Stimulated activated CD4-positive, alpha-beta T cell treated with anti-CD3 and anti-CD28 coated beads, Interleukin-1b, Interleukin-23, amount 100 ng/mL, for 48 hours (primary cell): ENCODE measurements around the gene ATN1.

ENCODE experiments used
- DNase-seq: peaks from one replicate; pipeline ENCODE4 v3.0.0-alpha.2; 2020

ATN1 gene

DNA sequence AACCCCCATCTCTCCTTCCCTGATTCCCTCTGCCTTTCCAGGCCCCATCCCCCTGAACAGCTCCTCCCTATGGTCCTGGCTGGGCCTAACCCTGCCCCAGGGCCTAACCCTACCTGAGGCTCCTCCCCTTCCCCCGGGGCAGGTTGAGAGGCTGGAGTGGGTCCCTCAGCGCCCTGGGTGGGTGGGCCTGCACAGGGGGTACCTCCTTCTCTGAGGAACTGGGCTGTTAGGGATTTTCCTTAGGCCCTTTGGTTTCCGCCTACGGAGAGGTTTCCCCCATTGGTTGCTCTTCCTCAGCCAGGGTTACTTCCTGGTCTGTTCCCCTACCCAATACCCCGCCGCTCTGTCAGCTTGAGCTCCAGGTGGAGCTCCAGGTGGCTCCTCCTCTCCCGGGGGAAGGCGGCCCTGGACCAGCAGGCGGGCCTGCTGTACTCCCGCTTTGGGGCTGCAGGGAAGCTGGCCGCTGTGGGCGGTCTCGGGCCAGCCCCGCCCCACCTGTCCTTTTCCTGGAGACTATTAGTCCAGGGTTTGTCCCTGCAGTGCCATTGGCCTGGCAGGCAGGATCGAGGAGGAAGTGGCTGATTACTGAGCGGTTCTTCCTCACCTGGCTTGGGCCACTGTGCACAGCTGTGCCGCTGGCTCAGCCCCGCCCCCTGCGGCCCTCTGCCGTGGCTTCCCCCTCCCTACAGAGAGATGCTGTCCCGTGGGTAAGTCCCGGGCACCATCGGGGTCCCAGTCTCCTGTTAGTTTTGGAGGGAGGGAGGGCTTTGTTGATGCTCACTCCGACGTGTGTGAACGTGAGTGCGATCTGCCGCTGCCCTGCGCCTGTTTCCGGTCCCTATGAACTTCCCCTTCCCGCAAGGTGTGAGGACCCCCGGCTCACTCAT, 18.5 kb downstream of the ATN1 start:
- DNase-seq, result peak; percentile 71

DNA sequence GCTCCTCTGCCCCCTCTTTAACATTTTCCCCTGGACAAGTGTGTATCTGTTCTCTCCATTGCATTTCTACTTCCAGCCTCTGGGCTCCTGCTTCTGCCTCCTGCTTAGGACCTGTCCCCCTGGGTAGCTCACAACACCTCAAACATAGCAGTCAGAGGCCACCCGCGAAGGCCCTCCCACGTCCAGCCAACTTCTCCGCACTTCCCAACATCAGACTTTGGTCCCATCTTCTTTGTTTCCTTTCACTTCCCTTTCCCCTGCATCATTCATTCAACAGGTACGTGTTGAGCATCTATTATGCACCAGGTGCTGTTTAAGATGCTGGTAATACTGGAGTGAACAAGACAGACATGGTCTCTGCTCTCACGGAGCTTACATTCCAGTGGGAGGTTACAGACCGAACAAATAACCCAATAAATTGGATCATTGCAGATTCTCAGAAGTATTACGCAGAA, 19.2 kb downstream of the ATN1 start:
- DNase-seq, result no peak

DNA sequence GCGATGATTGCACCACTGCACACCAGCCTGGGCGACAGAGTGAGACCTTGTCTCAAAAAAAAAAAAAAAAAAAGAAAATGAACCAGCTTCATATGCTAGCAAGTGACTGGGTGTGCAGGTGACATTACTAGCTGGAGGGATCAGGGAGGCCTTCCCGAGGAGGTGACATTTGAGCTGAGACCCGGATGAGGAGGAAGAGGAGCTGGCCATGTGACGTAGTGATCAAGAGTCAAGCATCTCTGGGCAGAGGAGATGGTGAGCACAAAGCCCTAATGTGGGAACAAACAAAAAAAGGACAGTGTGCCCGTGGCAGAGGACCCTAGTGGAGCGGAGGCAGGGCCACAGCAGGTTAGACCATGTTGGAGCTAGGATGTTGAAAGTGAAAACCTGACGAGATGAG, 19.9 kb downstream of the ATN1 start:
- no peak for DNase-seq

DNA sequence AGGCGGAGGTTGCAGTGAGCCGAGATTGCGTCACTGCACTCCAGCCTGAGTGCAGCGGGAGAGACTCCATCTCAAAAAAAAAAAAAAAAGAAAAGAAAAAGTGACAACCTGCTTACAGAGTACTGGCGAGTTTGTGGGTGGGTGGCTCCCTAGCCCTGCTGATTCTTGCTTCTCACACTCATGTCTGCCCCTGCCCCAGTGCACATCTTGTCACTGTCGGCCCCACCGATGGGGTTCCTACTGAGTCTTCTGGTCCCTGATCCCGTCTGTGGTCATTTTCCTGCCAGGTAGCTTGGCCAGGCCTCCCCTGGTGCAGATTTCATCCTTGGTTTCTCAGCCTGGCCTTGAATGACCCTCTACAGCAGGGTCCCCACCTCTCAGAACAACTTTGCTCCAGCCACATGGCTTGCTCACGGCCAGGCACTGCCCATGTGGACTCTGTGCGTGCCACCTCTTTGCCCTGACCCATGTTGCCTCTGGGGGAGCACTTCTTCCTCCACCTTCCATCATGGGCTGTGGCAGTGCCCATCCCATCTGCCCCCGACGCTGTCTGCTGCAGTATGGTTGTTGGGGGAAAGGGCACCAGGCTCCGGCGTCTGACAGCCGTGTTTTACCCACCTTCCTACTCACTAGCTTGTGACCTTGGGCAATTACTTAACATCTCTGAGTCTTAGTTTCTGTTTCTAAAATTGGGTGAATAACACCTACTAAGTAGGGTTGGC, 21.3 kb downstream of the ATN1 start:
- DNase-seq, result no peak

DNA sequence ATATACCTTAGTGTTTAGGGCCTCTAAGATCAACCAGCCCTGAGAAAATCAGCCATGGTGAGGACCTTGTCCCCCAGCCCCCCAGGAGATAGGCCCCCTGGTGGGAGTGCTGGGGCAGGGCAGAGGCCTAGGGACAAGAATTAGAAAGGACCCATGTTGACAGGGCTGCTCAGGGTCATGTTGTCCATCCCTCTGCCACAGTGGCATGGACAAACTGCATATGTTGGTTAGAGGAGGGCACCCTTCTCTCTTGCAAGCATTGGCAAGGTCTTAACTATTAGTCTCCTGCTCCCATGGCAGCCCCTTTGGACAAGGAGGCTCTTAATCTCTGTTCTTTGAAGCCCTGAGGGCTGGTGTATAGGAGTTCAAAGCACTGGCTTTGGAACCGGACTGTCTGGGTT, 22.6 kb downstream of the ATN1 start:
- DNase-seq, result no peak

DNA sequence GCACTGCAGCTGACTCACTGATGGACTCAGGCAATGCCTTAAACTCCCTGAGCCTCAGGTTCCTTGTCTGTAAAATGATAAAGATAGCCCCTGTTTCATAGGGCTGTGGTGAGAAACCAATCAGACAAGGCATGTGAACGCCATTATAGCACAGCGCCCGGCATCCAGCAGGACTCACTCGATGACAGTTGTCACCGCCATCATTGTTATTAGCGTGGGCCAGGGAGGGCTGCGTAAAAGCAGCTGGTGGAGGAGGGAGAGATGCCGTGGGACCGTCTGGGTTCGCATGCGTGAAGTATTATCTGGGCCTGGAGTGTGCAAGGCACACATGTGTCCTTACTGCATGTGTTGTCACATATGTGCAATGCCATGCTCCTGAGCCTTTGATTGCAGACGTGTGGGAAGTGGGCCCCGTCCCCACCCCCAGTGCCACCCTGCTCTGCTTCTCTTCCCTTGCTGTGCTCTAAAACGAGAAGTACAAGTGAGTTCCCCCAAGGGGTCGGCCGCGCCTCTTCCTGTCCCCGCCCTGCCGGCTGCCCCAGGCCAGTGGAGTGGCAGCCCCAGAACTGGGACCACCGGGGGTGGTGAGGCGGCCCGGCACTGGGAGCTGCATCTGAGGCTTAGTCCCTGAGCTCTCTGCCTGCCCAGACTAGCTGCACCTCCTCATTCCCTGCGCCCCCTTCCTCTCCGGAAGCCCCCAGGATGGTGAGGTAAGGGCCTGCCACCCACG, 23.2 kb downstream of the ATN1 start, which contains the start of gene PTPN6:
Gene PTPN6 (plus strand): TSS at position 546 of the 730 bp plus-strand sequence. CDS start 157 bp downstream, at position 703.
- DNase-seq, result peak; percentile 55

DNA sequence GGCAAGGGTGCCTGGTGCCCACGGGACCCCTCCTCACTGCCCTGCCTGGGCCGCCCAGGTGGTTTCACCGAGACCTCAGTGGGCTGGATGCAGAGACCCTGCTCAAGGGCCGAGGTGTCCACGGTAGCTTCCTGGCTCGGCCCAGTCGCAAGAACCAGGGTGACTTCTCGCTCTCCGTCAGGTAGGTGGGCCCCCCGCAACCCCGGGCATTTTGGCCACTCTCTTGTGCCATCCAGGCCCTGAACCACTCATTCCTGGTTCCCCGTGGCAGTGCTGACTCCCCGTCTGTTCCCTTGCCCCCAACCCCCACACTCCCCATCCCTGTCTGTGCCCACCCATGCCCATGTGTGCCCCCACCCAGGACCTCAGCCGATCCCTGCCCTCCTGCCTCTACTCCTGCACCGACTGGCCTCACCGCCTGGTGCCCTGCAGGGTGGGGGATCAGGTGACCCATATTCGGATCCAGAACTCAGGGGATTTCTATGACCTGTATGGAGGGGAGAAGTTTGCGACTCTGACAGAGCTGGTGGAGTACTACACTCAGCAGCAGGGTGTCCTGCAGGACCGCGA, 23.9 kb downstream of the ATN1 start:
- no peak for DNase-seq

DNA sequence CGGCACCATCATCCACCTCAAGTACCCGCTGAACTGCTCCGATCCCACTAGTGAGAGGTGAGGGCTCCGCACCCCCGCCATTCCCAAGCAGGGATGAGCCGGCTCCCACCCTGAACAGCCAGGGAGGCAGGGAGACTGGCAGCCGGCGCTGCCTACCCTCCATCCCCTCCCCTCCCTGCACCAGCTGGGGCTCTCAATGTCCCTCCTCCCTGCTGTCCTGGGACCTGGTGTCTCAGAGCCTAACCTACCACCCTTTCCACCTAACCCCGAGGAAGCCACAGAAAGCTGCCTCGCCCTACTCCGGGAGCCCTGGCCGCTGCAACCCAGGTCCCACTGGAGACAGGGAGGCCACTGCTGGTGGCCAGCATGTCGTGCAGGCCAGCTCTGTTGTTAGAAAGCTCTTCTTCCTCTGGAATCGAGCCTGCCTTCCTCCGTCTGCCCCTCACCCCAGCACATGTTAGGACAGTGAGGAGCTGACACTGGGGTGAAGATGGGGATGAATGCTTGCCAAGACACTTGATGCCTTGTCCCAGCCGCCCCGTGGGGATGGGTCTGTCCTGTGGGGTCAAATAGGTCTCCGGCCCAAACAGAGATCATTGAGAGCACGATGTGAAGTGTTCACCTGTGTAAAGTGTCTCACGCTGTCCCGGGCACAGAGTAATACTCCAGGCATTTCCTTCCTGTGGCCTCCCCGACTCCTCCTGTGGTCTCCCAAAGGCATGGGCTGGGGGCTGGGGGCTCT, 24.5 kb downstream of the ATN1 start:
- no peak for DNase-seq

DNA sequence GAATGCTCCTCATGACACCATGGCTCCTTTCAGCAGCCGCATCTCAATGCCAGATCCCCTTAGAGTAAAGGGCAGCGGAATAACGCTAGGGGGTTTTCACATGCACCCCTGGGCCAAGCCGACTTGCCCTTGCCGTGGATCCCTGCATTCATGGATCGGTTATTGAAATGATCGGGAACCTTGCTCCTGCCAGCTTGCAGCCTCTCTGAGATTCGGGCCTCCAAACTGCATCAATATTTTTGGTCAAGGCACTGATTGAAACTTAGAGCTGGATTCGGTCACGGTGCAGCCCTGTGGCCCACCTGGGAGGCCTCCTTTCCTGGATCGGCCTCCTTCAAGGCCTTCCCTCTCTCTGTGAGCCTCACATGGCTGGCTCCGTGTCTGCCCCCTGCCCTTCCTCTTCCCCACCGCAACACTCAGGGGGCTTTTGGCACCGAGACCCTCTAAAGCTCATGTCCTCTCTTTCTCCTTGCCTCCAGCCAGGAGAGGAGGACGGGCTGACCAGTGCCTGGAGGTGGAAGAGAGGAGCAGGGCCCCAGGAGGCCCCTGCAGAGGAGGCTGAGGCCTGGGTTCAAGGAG, 25.2 kb downstream of the ATN1 start:
- DNase-seq, result no peak

DNA sequence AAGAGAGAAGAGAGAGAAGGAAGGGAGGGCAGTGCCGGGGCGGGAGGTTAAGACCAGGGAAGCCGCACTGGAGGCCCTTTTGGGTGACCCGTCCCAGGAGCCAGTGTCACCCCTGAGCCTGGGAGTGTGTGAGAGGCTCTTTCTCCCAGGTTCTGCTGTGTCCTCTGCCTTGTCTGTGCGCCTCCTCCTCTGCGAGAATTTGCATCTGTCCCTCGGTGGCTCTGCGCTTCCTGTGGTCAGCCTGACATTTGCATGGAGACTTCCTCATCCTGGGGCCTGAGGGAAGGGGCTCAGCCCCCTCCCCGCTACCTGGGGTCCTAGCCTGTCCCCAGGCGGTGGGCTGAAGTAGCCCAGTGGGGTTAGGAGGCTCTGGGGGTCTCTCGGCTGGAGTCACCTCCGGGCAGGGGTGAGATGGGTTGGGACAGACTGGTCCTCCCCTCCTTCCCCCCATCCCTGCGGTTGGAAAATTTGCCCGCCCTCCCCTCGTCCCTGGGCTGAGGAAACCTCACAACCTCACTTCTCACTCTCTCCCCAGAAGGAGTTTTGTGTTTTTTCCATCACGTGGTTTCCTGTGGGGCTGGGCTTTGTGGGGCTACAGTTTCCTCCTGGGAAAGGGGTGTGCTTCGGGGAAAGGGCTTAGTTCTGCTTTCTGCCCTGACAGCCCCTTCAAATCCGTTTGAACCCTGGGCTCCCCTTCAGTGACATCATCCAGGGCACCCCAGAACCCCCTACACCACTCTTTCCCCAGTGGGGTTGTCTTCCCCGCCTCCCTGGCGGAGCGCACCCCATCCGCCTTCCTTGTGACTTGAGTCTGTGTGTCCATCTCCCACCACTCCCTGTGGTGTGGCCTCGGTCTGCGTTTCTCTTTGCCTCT, 25.9 kb downstream of the ATN1 start:
- DNase-seq, result peak; percentile 80

DNA sequence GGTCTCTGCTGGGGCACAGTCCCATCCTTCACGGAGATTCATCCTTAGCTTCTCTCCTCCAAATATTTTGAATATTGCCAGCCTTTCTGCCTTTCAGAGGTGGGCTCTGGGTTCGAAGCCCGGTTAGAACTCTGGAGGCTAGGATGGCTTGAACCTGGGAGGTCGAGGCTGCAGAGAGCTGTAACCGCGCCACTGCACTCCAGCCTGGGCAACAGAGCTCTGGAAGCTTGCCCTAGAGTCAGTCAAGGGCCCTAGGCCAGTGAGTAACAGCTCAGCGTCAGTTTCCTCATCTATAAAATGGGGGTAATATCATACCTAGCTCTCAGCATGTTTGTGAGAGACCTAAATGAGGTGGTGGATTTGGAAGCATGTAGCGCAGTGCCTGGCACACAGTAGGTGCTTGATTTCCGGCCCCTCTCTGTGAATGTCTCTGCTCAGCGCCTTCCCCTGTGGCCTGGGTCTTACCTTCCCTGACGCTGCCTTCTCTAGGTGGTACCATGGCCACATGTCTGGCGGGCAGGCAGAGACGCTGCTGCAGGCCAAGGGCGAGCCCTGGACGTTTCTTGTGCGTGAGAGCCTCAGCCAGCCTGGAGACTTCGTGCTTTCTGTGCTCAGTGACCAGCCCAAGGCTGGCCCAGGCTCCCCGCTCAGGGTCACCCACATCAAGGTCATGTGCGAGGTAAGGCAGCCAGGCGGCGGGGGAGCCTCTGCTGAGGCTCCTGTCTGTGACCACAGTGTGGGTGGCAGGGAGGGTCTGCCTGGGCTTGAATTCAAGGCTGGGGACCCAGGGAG, 26.8 kb downstream of the ATN1 start:
- no peak for DNase-seq

DNA sequence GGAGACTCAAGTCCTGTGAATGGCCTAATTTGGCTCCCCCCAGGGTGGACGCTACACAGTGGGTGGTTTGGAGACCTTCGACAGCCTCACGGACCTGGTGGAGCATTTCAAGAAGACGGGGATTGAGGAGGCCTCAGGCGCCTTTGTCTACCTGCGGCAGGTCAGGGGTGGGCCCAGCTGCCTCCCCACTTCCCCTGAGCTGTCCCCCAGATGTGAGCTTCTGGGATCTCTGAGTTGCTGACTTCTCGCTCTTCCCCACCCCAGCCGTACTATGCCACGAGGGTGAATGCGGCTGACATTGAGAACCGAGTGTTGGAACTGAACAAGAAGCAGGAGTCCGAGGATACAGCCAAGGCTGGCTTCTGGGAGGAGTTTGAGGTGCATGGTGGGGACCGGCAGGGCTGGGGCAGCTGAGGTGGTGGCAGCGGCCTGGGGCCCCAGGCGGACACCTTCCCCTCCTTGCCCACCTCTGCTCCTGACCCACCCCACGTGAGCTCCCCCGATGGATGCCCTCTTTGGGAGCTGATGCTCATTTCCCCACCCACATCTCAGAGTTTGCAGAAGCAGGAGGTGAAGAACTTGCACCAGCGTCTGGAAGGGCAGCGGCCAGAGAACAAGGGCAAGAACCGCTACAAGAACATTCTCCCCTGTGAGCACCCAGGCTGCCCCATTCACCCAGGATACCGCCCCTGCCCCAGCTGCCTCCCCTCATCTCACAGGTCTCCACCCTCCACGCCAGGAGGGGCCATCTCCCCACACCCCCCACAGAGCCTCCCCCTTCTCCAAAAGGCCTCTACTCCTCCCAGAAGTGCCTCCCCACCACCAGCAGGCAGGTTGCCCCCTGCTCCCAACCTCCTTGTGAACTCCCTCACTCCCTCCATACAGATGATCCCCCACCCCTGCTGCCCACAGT, 27.6 kb downstream of the ATN1 start:
- no peak for DNase-seq

DNA sequence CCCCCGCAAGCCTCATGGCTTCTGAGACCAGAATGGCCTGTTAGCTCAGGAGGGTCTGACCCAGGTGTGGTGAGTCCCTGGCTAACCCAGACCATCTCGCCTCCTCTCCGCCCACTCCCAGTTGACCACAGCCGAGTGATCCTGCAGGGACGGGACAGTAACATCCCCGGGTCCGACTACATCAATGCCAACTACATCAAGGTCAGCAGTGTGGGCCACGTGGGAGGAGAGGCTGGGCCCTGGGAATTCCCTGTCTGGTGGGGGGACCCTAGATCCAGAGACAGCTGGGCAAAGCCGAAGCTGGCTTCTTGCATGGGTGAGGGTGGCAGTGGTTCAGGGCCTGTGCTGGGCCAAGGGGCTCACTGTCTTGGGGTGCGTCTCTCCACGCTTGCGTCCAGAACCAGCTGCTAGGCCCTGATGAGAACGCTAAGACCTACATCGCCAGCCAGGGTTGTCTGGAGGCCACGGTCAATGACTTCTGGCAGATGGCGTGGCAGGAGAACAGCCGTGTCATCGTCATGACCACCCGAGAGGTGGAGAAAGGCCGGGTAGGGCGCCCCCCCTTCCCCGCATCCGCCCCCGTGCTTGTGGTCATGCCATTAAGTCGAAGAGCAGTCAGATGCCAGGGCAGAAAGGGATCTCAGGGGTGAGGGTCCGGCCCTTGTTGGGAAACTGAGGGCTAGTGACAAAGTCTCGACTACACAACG, 28.4 kb downstream of the ATN1 start:
- no peak for DNase-seq

DNA sequence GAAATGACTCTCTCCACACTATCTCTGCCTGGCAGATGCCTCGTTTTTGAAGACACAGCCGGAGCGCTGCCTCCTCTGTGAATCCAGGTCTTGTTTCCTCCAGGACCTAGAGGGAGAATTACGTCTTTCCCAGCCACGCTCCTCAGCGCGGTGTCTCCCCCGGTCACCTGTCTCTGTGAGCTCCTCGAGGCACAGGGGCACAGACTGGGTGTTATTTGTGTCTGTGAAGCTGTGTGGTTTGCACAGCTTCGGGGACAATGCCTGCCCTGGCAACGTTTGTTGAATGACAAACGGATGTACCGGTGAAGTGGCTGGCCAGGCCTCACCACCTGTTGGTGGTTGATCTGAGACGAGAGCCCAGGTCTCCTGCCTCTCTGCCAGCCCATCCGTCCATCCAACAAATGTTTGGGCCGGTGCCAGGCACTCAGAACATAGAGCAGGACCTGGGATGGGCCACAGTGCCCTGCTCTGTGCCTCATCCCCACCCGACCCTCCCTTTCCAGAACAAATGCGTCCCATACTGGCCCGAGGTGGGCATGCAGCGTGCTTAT, 29.5 kb downstream of the ATN1 start:
- no peak for DNase-seq

DNA sequence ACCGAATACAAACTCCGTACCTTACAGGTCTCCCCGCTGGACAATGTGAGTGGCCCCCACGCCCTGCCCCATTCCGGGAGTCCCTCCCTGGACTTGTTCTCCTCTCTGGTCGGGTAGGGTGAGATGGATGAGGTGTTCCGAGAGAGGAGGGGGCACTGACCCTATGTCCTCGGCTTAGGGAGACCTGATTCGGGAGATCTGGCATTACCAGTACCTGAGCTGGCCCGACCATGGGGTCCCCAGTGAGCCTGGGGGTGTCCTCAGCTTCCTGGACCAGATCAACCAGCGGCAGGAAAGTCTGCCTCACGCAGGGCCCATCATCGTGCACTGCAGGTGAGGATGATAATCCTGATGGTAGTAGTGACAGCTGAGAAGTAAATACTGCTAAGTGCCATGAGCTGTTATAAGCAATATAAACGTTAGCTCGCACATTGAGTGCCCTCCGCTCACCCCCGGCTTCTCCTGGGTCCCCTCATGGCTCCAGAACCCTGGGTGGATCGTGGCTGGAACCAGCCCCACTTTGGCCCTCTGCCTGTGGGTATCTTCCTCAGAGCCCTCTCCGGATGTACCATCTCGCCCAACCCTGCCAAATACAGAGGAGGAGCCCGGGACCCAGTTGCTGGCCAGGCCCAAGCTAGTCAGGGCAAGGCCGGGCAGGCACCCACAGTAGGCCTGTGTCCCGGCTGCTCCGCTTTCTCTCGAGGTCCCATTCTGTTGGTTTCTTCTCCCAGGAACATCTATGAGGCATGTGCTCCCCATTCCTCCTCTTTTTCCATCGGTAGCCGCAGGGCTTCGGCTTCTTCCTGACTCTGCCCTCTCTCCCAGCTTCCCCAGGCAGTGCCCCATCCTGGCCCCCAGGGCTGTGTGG, 30.2 kb downstream of the ATN1 start:
- no peak for DNase-seq

DNA sequence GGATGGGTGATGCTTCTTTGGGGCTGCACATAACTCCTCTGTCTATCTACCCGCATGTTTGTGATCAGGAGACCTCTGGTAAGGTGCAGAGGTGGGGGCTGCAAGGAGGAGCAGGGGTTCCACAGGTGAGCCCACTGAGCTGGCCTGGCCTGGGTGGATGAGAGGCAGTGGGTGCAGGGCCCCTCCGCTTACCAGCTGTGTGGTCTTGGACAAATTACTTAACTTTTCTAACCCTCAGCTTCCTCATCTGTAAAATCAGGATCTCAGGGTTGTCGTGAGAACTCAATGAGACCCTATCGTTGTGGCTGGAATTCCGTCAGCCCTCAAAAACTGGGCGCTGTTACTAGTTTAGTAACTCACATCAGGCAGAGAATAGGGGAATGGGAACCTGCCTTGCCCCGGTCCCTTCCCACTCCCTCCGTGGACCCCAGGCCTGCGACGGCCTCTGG, 30.9 kb downstream of the ATN1 start:
- no peak for DNase-seq
